HL-60 (cell line): ENCODE measurements around the gene CHURC1.

Experiments used
- DNase-seq, 2 experiments: peaks; one replicate each; pipeline ENCODE4 v3.0.0-alpha.2; 2010 to 2020; ENCODE audit warnings: low read depth in 1 of 2, low spot score in 1 of 2
- H3K27ac ChIP-seq: fragments of 250-450 bp; sonication (Bioruptor Pico); replicated peaks from 2 replicates; pipeline ENCODE4 v1.5.1; 2020; ENCODE audit warnings: mild to moderate bottlenecking, moderate library complexity
- H3K27me3 ChIP-seq: fragments of 250-450 bp; sonication (Bioruptor Pico); 2 replicates; pipeline ENCODE4 v1.5.1; 2021; ENCODE audit warnings: mild to moderate bottlenecking, moderate library complexity; ENCODE audit not compliant: insufficient read depth, poor library complexity, severe bottlenecking
- H3K4me3 ChIP-seq: replicated peaks from 2 replicates; pipeline ENCODE4 v1.5.1; 2011; ENCODE audit warnings: mild to moderate bottlenecking, control low read depth, low read length; ENCODE audit not compliant: insufficient read depth
- CTCF ChIP-seq: IDR thresholded peaks from one replicate; pipeline ENCODE4 v1.5.1; 2011; ENCODE audit warnings: low read length, control low read depth, inconsistent platforms; ENCODE audit not compliant: insufficient read depth
- GABPA ChIP-seq: IDR thresholded peaks from 2 replicates; pipeline ENCODE4 v1.6.1; 2012; ENCODE audit warnings: low read depth
- POLR2AphosphoS5 ChIP-seq: IDR thresholded peaks from 2 replicates; pipeline ENCODE4 v1.6.1; 2012; ENCODE audit warnings: low read depth
- REST ChIP-seq: IDR thresholded peaks from 2 replicates; pipeline ENCODE4 v1.6.1; 2012; ENCODE audit warnings: low read depth; ENCODE audit not compliant: insufficient replicate concordance
- SPI1 ChIP-seq: IDR thresholded peaks from 2 replicates; pipeline ENCODE4 v1.6.1; 2012; ENCODE audit warnings: low read depth, mild to moderate bottlenecking, borderline replicate concordance

Gene CHURC1

GRCh38 chr14:64867182-64867581 is 47.1 kb upstream of the CHURC1 start:
- TF ChIP-seq GABPA: no peak
- no peak for TF ChIP-seq REST
- TF ChIP-seq POLR2AphosphoS5: no peak
- TF ChIP-seq SPI1: no peak
- no peak for TF ChIP-seq CTCF

GRCh38 chr14:64868379-64868778 is 45.9 kb upstream of the CHURC1 start:
- Histone ChIP-seq H3K4me3 (no peak overlapping the region), H3K27ac (no peak overlapping the region), H3K27me3 (no peaks in the 10 kb centered on the region)
- DNase-seq: no peak
- no peak for TF ChIP-seq SPI1
- no peak for TF ChIP-seq CTCF
- TF ChIP-seq GABPA: no peak
- TF ChIP-seq REST: no peak
- TF ChIP-seq POLR2AphosphoS5: no peak

More at GRCh38 chr14:64867182-64867581, 47.1 kb upstream of the CHURC1 start:
- no peak overlapping the region for H3K27ac ChIP-seq
- no peak for DNase-seq
- H3K4me3 ChIP-seq: no peak overlapping the region
- H3K27me3 ChIP-seq: no peaks in the 10 kb centered on the region

- TF ChIP-seq POLR2AphosphoS5 (no peak), GABPA (no peak), SPI1 (no peak), REST (no peak), CTCF (no peak)
- Histone ChIP-seq H3K4me3 (no peak overlapping the region), H3K27ac (no peak overlapping the region), H3K27me3 (no peaks in the 10 kb centered on the region)
- DNase-seq: no peak
Measured at GRCh38 chr14:64868841-64869240, 45.4 kb upstream of the CHURC1 start.
